ENCODE data around the gene PCF11. TPM values are rescaled to one million over a fixed set of nuclear protein-coding genes. Genes with fewer than 3 reads are reported as not detected.

Gene PCF11
- total RNA-seq, 1 donor from 2014 or later, result 40.7 TPM

GRCh38 chr11:83161610-83162199 is 4.8 kb downstream of the PCF11 start:
- TF ChIP-seq EZH2 (IDR thresholded peaks at IDR 0.05; ENCODE audit: insufficient read depth, low read length) (no peak), CTCF (IDR thresholded peaks at IDR 0.05; ENCODE audit: insufficient read depth, low read depth, low read length) (no peak)
- Histone ChIP-seq H3K27me3 (ENCODE audit: insufficient read depth, low read length) (no peaks in the 10 kb centered on the region), H2AFZ (ENCODE audit: low read depth, low read length) (no peak overlapping the region), H3K4me3 (ENCODE audit: insufficient read depth, low read depth, low read length) (no peak overlapping the region), H3K4me1 (ENCODE audit: insufficient read depth, low read length) (peaks cover 12% of the 10 kb centered on the region), H3K27ac (ENCODE audit: low read depth, low read length) (no peak overlapping the region), H3K9ac (ENCODE audit: low read length) (no peak overlapping the region), H3K9me3 (ENCODE audit: insufficient read depth, low read depth, low read length) (no peaks in the 10 kb centered on the region), H3K36me3 (ENCODE audit: insufficient read depth, low read length) (peaks cover 31% of the 10 kb centered on the region), H4K20me1 (ENCODE audit: insufficient read depth, low read length) (peaks cover 76% of the 10 kb centered on the region), H3K79me2 (ENCODE audit: insufficient read depth, low read length) (peaks cover 98% of the 10 kb centered on the region), H3K4me2 (ENCODE audit: low read length) (peak overlapping the region; percentile 32)
- H3K9me3 Mint-ChIP-seq (ENCODE audit: unreplicated experiment), result no peaks in the 10 kb centered on the region
- DNase-seq (ENCODE audit: low read depth), result no peak
- peaks cover 16% of the 10 kb centered on the region for H3K4me1 Mint-ChIP-seq (ENCODE audit: low read depth, unreplicated experiment)
- peak; percentile 43 for FAIRE-seq
- peak overlapping the region; percentile 50 for H3K27ac Mint-ChIP-seq (ENCODE audit: unreplicated experiment)
- peaks cover 19% of the 10 kb centered on the region for H3K36me3 Mint-ChIP-seq (ENCODE audit: low read depth, unreplicated experiment)
- peak overlapping the region; percentile 36 for H3K4me3 Mint-ChIP-seq (ENCODE audit: unreplicated experiment)
- no peaks in the 10 kb centered on the region for H3K27me3 Mint-ChIP-seq (ENCODE audit: low read depth, unreplicated experiment)

GRCh38 chr11:83162377-83162776 is 5.4 kb downstream of the PCF11 start:
- no peak overlapping the region for H3K27ac Mint-ChIP-seq (ENCODE audit: unreplicated experiment)
- no peak overlapping the region for H3K4me3 ChIP-seq (ENCODE audit: insufficient read depth, low read depth, low read length)
- H3K27me3 ChIP-seq (ENCODE audit: insufficient read depth, low read length), result no peaks in the 10 kb centered on the region
- peaks cover 74% of the 10 kb centered on the region for H4K20me1 ChIP-seq (ENCODE audit: insufficient read depth, low read length)
- peak overlapping the region; percentile 32 for H3K4me2 ChIP-seq (ENCODE audit: low read length)
- peak overlapping the region; percentile 36 for H3K4me3 Mint-ChIP-seq (ENCODE audit: unreplicated experiment)
- H2AFZ ChIP-seq (ENCODE audit: low read depth, low read length), result no peak overlapping the region
- peaks cover 100% of the 10 kb centered on the region for H3K79me2 ChIP-seq (ENCODE audit: insufficient read depth, low read length)
- no peak for DNase-seq (ENCODE audit: low read depth)
- TF ChIP-seq EZH2 (IDR thresholded peaks at IDR 0.05; ENCODE audit: insufficient read depth, low read length), result no peak
- no peak for TF ChIP-seq CTCF (IDR thresholded peaks at IDR 0.05; ENCODE audit: insufficient read depth, low read depth, low read length)
- H3K4me1 Mint-ChIP-seq (ENCODE audit: low read depth, unreplicated experiment), result peaks cover 16% of the 10 kb centered on the region
- H3K9me3 Mint-ChIP-seq (ENCODE audit: unreplicated experiment), result no peaks in the 10 kb centered on the region
- FAIRE-seq, result no peak
- H3K27me3 Mint-ChIP-seq (ENCODE audit: low read depth, unreplicated experiment), result no peaks in the 10 kb centered on the region
- peaks cover 19% of the 10 kb centered on the region for H3K36me3 Mint-ChIP-seq (ENCODE audit: low read depth, unreplicated experiment)
- H3K9ac ChIP-seq (ENCODE audit: low read length), result no peak overlapping the region
- H3K9me3 ChIP-seq (ENCODE audit: insufficient read depth, low read depth, low read length), result no peaks in the 10 kb centered on the region
- peaks cover 36% of the 10 kb centered on the region for H3K36me3 ChIP-seq (ENCODE audit: insufficient read depth, low read length)
- peaks cover 12% of the 10 kb centered on the region for H3K4me1 ChIP-seq (ENCODE audit: insufficient read depth, low read length)
- no peak overlapping the region for H3K27ac ChIP-seq (ENCODE audit: low read depth, low read length)

- DNase-seq (ENCODE audit: low read depth), result no peak
- no peak overlapping the region for H3K4me3 Mint-ChIP-seq (ENCODE audit: unreplicated experiment)
Observed at GRCh38 chr11:83166193-83166866, 9.4 kb downstream of the PCF11 start.

More at GRCh38 chr11:83166193-83166866, 9.4 kb downstream of the PCF11 start:
- Mint-ChIP-seq H3K27ac (ENCODE audit: unreplicated experiment) (no peak overlapping the region), H3K36me3 (ENCODE audit: low read depth, unreplicated experiment) (peaks cover 23% of the 10 kb centered on the region), H3K9me3 (ENCODE audit: unreplicated experiment) (no peaks in the 10 kb centered on the region), H3K27me3 (ENCODE audit: low read depth, unreplicated experiment) (no peaks in the 10 kb centered on the region), H3K4me1 (ENCODE audit: low read depth, unreplicated experiment) (peaks cover 13% of the 10 kb centered on the region)
- Histone ChIP-seq H4K20me1 (ENCODE audit: insufficient read depth, low read length) (peaks cover 69% of the 10 kb centered on the region), H3K4me2 (ENCODE audit: low read length) (no peak overlapping the region), H3K36me3 (ENCODE audit: insufficient read depth, low read length) (peaks cover 68% of the 10 kb centered on the region), H2AFZ (ENCODE audit: low read depth, low read length) (no peak overlapping the region), H3K4me3 (ENCODE audit: insufficient read depth, low read depth, low read length) (no peak overlapping the region), H3K9ac (ENCODE audit: low read length) (no peak overlapping the region), H3K9me3 (ENCODE audit: insufficient read depth, low read depth, low read length) (no peaks in the 10 kb centered on the region), H3K27ac (ENCODE audit: low read depth, low read length) (no peak overlapping the region), H3K79me2 (ENCODE audit: insufficient read depth, low read length) (peaks cover 100% of the 10 kb centered on the region), H3K27me3 (ENCODE audit: insufficient read depth, low read length) (no peaks in the 10 kb centered on the region), H3K4me1 (ENCODE audit: insufficient read depth, low read length) (peaks cover 3% of the 10 kb centered on the region)
- no peak for TF ChIP-seq CTCF (IDR thresholded peaks at IDR 0.05; ENCODE audit: insufficient read depth, low read depth, low read length)
- no peak for TF ChIP-seq EZH2 (IDR thresholded peaks at IDR 0.05; ENCODE audit: insufficient read depth, low read length)
- no peak for FAIRE-seq

Measured in astrocyte (in vitro differentiated cells and primary cell).